Daoy (cell line): ENCODE measurements around the gene HIPK1. TPM values are rescaled to one million over a fixed set of nuclear protein-coding genes. Genes with fewer than 3 reads are reported as not detected.
"Not testable (repeated sequence)": the region's sequence is repeated elsewhere in the genome, so short reads cannot be mapped to it uniquely, and the experiment has no call there.

Experiments used
- DNase-seq: peaks from one replicate; pipeline ENCODE4 v3.0.0-alpha.2; 2015; ENCODE audit warnings: low read depth
- total RNA-seq: library from RNA; depleted of rRNA; stranded (reverse); fragments of >200 nt; shearing (Covaris generic); gene quantifications from 2 replicates; pipeline ENCODE4 v1.2.3, GENCODE V29; 2014

HIPK1 gene
- total RNA-seq, 1 experiment from 2014 or later, result 22.3 TPM

DNA sequence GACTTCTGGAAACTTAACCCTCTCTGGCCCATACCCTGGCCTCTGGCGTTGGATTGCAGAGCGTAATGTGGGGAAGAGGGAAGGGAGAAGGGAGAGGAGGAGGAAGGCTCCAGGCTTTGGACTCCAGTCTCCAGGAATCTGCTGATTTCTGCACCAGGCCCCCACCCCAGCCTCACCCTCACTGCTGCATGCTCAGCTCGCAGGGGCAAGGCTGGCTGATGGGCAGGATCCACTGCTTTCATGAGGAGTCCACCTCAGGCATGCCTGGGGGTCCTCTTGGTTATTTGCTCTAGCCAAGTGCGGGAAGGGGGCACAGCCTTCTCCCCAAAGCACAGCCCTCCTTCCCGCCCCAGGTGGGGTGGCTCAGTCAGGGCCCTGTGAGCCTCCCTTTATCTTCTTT lies 53.8 kb downstream of the HIPK1 start:
- DNase-seq, result no peak

- no peak for DNase-seq
Measured at GRCh38 chr1:113983391-113983790, 54.3 kb downstream of the HIPK1 start.

DNA sequence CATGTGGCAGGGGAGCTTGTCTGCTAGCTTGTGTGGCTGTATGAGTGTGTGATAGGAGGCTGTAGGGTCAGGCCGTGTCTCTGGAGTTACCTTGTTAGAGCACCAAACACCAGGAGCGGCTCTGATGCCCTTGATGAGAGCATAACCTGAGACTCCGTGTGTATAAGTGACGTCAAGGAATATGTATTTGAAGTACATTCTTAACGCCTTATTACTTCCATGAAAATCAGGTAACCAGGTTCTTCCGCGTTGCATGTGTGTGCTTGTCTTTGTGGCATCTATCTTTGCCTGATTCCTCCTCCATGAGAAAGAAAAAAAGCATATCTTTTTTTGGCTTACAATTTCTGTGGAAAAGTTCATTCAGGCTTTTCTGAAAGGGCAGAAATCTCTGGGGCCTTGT lies 54.7 kb downstream of the HIPK1 start:
- DNase-seq, result no peak

DNA sequence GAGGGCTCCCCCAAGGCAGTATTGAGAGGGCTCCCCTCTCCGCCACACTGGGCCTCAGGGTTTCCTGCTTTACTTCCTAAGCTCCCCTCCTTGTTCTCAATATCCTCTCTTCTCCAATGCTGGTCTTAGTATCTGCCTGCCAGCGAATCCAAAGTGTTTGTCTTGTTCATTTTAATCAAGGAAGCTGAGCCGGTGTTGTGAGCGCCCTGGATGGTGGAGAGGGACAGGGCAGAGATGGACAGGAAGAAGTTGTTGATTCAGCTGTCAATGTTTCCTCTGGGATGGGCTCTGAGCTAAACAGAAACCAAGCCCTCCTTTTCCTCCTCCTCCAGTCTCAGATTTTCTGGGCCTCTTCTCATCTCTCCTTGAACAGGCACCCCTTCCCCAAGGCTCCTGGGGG lies 55.6 kb downstream of the HIPK1 start:
- no peak for DNase-seq

DNA sequence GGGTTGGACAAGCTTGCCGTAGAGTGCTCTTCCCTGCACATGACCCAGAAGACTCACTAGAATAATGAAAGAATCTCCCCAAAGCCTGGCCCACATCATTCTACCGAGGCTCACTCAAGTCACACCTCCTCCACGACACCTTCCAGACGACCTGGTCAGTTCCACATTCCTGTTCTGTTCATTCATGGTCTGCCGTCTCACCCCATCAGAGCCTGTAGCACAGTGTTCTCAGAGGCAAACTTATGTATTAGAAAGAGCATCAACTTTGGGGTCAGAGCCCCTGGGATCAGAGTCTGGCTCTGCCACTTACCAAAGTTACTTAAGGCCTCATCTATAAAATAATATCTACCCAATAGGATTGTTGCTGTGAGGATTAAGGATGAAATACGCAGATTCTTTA lies 57.7 kb downstream of the HIPK1 start:
- no peak for DNase-seq

GRCh38 chr1:113987259-113987658 lies 58.1 kb downstream of the HIPK1 start:
- DNase-seq, result no peak

GRCh38 chr1:113990530-113990929 lies 61.4 kb downstream of the HIPK1 start:
- no peak for DNase-seq

DNA sequence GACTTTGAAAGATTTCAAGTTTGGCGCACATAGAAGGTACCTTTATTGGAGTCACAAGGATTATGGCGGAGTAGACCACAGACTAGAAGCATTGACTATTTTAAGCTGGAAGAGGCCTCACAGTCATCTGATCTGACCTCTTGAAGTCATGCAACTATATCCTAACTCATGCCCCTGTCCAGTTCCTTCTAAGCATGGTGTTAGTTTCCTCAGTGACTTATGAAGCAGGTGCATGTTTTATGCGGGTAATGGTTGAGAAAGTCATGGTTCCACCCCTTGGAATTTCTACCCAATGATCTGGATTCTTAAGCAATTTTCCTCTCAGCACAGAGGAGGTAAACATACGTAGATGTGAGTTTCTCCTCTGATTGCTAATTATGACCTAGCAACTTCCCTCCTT lies 61.8 kb downstream of the HIPK1 start:
- DNase-seq, result no peak

DNA sequence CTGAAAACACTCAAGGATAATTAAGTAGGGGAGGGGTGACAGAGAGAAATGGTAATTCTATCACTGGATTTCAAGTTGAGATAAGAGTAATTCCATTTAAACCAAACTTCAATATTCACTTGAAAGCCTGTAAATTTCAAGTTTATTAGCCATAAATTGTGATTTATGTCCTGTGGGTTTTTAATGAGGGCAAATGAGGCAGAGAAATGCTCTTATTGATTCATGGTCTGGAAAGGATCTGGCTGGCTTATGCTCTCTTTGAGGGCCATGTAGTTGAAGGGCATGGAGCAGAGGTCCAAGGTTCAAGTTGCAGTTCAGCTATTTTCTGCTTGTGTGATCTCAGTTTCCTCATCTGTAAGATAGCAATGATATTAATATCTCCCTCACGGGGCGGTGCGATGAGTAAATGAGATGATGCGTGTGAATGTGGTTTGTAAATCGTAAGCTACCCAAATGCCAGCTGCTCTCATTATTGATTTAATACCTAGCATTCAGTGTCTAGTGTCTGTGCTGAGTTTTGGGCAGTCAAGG lies 62.4 kb downstream of the HIPK1 start:
- no peak for DNase-seq

- DNase-seq, result no peak
Measured at GRCh38 chr1:113993072-113993471, 63.9 kb downstream of the HIPK1 start.

GRCh38 chr1:113993766-113994165 lies 64.6 kb downstream of the HIPK1 start:
- no peak for DNase-seq

GRCh38 chr1:113995382-113995781 lies 66.3 kb downstream of the HIPK1 start:
- DNase-seq, result no peak

DNA sequence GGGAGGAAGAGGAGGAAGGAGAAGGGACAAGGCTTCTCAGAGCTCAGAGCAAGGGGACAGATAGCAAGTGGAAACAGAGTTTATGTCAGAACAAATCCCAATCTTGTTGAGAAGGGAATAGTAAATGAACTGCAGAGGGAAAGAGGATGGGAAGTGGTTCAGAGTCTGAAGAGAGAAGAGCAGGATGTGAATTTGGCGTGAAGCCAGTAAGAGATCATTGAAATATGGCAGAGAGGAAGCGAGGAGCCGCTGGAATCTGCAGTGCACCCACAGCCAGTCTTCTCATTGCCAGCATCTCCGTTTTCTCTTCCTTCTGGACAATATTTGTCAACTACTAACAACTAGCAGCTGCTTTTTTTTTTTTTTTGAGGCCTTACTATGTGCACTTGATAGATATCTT lies 69.2 kb downstream of the HIPK1 start:
- DNase-seq, result peak; percentile 55

DNA sequence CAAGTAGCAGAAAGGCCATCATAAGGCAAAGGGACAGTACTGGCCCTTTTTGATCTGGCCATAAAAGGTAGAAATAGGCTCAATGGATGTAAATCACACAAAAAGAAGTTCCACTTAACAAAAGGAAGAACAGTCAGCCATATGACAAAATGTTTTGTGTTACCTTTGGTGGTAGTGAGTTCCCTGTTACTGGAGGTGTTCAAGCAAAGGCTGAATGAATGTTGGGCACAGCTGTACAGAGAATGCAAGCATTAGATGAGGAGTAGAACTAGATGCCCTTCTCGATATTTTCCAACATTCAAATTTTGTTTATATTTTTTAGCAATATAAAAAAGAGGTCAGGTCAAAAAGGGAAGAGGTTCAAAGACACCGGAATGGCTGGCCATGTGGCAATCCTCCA lies 70.1 kb downstream of the HIPK1 start:
- DNase-seq, result no peak

- DNase-seq, result no peak
Measured at GRCh38 chr1:113999799-114000198, 70.7 kb downstream of the HIPK1 start.

DNA sequence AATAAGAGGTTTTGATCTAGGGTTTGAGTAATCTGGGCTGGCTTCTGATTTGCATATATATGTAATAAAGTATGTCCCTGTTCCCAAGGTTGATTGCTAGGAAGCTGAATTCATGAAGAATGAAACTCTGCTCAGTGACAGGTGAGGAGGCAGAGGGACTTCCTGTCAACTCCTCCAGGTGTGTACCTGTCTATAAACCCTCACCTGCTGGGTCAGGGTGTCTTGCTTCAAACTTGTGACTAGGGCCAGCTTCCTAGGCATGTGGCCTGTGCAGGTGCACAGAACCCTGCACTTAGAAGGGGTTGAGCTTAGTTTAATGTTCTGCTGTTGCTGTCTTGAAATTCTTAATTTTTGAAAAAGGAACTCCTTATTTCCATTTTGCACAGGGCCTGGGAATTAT lies 71.3 kb downstream of the HIPK1 start:
- no peak for DNase-seq

DNA sequence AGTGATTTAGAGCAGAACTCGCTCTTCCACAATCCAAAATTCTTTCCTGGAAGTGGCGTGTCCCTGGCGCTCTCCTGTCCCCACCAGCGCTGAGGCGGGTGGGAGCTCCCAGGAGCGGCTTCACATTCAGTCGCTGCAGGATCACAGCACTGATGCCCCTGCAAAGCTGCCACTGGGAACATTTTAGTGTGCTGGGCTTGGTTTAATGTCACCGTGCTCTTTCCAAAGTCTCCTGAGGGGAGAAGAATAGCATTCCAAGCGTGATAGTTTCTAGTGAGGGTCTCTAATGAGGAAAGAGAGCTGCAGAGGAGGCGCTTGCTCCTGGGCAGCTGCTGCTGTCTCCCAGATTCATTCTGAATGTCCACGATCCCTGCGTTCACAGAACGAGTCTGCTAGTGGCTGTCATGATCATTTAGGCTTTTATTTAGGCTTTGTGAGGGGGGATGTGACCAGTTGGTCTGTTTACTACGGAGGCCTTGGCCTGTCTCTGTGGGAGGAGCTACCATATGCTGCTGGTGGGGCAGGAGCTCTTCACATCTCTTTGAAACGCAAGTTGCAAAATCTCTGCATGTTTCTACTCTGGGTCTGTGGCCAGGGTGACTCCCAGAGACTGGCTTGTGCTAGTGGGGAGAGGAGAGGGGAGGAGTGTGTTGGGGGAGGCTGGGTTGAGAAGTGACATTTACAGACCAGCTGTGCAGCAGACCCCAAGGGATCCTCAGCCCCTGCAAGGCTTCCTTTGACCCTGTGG lies 73.5 kb downstream of the HIPK1 start:
- DNase-seq, result no peak

GRCh38 chr1:114003431-114003830 lies 74.3 kb downstream of the HIPK1 start:
- DNase-seq, result no peak

DNA sequence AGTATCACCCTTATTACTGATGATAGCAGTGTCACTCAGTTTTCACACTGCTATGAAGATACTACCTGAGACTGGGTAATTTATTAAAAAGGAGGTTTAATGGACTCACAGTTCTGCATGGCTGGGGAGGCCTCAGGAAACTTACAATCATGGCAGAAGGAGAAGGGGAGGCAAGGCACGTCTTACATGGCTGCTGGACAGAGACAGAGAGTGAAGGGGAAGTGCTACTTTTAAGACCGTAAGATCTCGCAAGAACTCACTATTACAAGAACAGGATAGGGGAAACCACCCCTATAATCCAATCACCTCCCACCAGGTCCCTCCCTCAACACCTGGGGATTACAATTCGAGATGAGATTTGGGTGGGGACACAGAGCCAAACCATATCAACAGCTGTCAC lies 77.7 kb downstream of the HIPK1 start:
- not testable (repeated sequence) for DNase-seq

DNA sequence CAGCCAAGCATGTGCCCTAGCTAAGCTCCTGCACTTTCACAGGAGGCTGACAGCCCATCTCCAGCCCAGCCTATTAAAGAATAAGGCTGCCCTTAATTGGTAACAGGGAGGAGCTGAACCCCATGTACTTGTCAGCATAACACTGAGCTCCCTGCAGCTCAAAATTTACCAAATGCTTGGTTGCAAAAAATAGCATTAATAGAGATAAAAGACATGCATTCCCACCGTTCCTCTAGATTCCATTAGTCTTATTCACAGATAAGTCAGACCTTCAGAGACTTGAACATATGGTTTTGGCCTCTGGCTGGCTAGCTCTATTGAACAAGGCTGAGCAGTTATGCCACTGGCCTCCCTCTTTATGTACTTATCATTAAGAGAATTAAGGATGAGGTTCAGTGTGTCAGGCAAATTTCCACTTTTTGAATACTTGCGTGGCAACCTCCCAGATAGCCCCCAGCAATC lies 79.4 kb downstream of the HIPK1 start:
- no peak for DNase-seq

GRCh38 chr1:114008993-114009392 lies 79.9 kb downstream of the HIPK1 start:
- no peak for DNase-seq

DNA sequence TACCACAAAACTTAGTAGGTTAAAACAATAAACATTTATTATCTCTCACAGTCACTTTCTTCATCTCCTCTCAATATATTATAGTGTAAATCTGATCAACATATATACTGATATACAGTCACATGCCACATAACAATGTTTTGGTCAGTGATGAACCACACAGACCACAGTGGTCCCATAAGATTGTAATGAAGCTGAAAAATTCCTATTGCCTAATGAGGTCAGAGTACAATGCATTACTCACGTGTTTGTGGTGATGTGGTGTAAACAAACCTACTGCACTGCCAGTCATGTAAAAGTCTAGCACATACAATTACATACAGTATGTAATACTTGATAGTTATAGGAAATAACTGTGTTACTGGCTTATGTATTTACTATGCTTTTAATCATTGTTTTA lies 80.3 kb downstream of the HIPK1 start:
- DNase-seq, result peak; percentile 52

GRCh38 chr1:114010433-114011184 lies 81.5 kb downstream of the HIPK1 start:
- no peak for DNase-seq
